MG63 (cell line): Measurements from ENCODE around the gene SEC61A2. TPM values are rescaled to one million over a fixed set of nuclear protein-coding genes. Genes with fewer than 3 reads are reported as not detected.

Experiments
- DNase-seq: peaks from one replicate; pipeline ENCODE4 v3.0.0-alpha.2; 2020
- H3K27me3 ChIP-seq: fragments of 250-450 bp; sonication (Bioruptor Pico); 2 replicates; pipeline ENCODE4 v1.5.1; 2020; ENCODE audit warnings: mild to moderate bottlenecking, moderate library complexity
- H3K36me3 ChIP-seq: fragments of 250-450 bp; sonication (Bioruptor Pico); 2 replicates; pipeline ENCODE4 v1.5.1; 2020; ENCODE audit warnings: mild to moderate bottlenecking, moderate library complexity
- H3K4me3 ChIP-seq: fragments of 250-450 bp; sonication (Bioruptor Pico); 2 replicates; pipeline ENCODE4 v1.5.1; 2020; ENCODE audit warnings: mild to moderate bottlenecking, moderate library complexity
- H3K9me3 ChIP-seq: fragments of 250-450 bp; sonication (Bioruptor Pico); 2 replicates; pipeline ENCODE4 v1.5.1; 2020; ENCODE audit warnings: mild to moderate bottlenecking, moderate library complexity
- total RNA-seq: library from RNA; depleted of rRNA; stranded (reverse); fragments of >200 nt; shearing (Covaris generic); gene quantifications from 2 replicates; pipeline ENCODE4 v1.2.3, GENCODE V29; 2014; ENCODE audit warnings: low replicate concordance; rRNA removed

The SEC61A2 gene
- total RNA-seq, 1 experiment from 2014 or later: 3.9 TPM

DNA sequence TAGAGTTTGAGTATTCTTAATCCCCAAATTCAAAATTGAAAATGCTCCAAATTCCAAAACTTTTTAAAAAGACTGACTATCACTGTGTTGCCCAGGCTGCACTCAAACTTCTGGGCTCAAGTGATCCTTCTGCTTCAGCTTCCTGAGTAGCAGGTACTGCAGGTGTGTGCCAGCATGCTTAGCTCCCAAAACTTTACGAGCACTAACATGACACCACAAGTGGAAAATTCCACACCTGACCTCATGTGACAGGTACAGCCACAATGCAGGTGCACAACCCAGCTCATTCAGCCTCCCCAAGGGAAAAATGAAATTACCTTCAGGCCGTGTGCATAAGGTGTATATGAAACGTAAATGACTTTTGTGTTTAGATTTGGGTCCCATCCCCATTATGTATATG, 83.0 kb downstream of the SEC61A2 start:
- no peaks in the 10 kb centered on the region for H3K27me3 ChIP-seq
- no peak for DNase-seq
- peaks cover 79% of the 10 kb centered on the region for H3K36me3 ChIP-seq
- H3K9me3 ChIP-seq: no peaks in the 10 kb centered on the region
- H3K4me3 ChIP-seq: no peak overlapping the region

DNA sequence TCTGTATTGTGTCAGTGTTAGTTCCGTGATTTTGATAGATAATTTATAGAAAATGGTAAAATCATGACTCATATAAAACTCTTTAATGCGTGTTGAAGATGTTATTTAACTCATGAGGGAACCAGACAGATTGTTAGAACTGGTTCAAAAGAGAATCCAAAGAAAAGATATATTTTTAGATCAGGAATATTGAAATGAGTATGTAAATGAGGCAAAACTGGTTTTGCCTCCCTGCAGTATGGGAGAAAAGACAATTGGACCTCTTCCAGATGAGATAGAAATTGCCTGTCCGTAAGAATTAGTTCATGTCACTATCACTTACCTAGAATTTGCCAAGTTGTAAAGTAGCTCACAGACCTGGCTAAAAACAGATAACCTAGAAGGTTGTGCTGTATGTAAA, 84.1 kb downstream of the SEC61A2 start:
- DNase-seq: no peak
- peaks cover 78% of the 10 kb centered on the region for H3K36me3 ChIP-seq
- H3K27me3 ChIP-seq: no peaks in the 10 kb centered on the region
- H3K4me3 ChIP-seq: no peak overlapping the region
- no peaks in the 10 kb centered on the region for H3K9me3 ChIP-seq

DNA sequence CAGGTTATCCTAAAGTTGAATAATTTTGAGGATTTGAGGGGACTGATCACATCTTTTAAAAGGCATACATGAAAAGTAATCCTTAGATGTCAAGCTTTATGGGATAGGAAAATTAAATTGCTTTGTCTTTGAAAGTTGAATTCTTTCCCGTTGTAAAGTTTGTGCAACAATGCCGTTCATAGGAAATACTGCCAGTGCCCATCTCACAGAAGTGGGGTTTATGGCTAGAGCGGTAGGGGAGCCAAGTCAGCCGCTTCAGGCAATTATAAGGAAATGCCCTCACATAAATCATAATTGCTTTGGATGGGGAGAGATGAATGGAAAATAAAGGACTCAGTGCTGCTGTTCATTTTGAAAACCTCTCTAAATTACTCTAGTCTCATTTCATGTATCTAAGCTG, 84.6 kb downstream of the SEC61A2 start:
- Histone ChIP-seq H3K4me3 (no peak overlapping the region), H3K27me3 (no peaks in the 10 kb centered on the region), H3K36me3 (peaks cover 79% of the 10 kb centered on the region), H3K9me3 (no peaks in the 10 kb centered on the region; the same call in 1 of the 2 replicates)
- DNase-seq: no peak

DNA sequence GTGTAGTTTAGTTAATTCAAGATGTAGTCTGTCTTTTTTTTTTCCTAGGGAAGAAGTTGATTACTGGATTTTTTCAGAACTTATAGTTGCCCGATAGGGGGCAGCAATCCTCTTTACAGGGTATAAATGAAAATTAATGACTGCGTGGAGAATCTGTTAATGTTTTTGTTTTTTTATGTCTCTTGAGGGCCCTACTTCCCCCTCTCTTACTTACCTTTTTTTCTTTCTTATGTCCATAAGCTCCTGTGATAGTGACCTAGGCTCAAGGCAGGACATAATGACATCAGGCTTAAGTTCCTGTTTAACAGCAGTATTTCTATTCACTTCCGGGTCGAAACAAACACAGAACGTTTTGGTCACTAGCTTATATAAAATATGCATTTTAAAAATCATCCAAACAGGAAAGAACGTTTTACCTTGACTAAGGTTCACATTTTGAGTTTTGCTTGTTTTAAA, 85.3 kb downstream of the SEC61A2 start:
- H3K4me3 ChIP-seq: no peak overlapping the region
- DNase-seq: no peak
- H3K36me3 ChIP-seq: peaks cover 80% of the 10 kb centered on the region
- peaks cover 2% of the 10 kb centered on the region; the same call in 1 of the 2 replicates for H3K9me3 ChIP-seq
- H3K27me3 ChIP-seq: no peaks in the 10 kb centered on the region

Other genes with a start within 250 kb of the SEC61A2 start
- gene UPF2, start 86.9 kb upstream of the SEC61A2 start, total RNA-seq: 9.6 and 12.4 TPM in 2 replicates
- 6.5 and 15.5 TPM in 2 replicates for gene DHTKD1, start 60.7 kb upstream of the SEC61A2 start, total RNA-seq
- 67.7 and 78.4 TPM in 2 replicates for gene NUDT5, start 66.2 kb downstream of the SEC61A2 start, total RNA-seq
- 201 and 294 TPM in 2 replicates for gene CDC123, start 66.5 kb downstream of the SEC61A2 start, total RNA-seq
- gene CAMK1D, start 219.9 kb downstream of the SEC61A2 start, total RNA-seq: 6.8 and 13.2 TPM in 2 replicates